WTC11 (cell line): ENCODE results near the gene ECHS1.

Experiments used
- CTCF ChIP-seq: fragments of 200-600 bp; IDR thresholded peaks from 2 replicates; pipeline ENCODE4 v1.8.0; 2022; ENCODE audit warnings: antibody characterized with exemption
- ELF4 ChIP-seq: sonication (generic); formaldehyde crosslinking; IDR thresholded peaks from 2 replicates; pipeline ENCODE4 v1.8.1; 2022; ENCODE audit warnings: low read depth, mild to moderate bottlenecking, moderate library complexity, missing genetic modification reagents
- GABPB1 ChIP-seq: sonication (generic); formaldehyde crosslinking; IDR thresholded peaks from 2 replicates; pipeline ENCODE4 v1.8.1; 2023; ENCODE audit warnings: mild to moderate bottlenecking, missing genetic modification reagents
- NFYB ChIP-seq: sonication (generic); formaldehyde crosslinking; conservative IDR thresholded peaks from 2 replicates; pipeline ENCODE4 v1.8.0; 2022; ENCODE audit warnings: low read depth, missing genetic modification reagents
- NR3C1 ChIP-seq: sonication (generic); formaldehyde crosslinking; conservative IDR thresholded peaks from 2 replicates; pipeline ENCODE4 v1.8.1; 2023; ENCODE audit warnings: low read depth, mild to moderate bottlenecking, missing genetic modification reagents
- TP53 ChIP-seq: sonication (generic); formaldehyde crosslinking; IDR thresholded peaks from 2 replicates; pipeline ENCODE4 v1.8.1; 2023; ENCODE audit warnings: mild to moderate bottlenecking, missing genetic modification reagents
- ZNF281 ChIP-seq: sonication (generic); formaldehyde crosslinking; IDR thresholded peaks from 2 replicates; pipeline ENCODE4 v1.8.0; 2023; ENCODE audit warnings: mild to moderate bottlenecking, missing genetic modification reagents
- ZNF423 ChIP-seq: fragments of 250-450 bp; sonication (Bioruptor Pico); IDR thresholded peaks from 2 replicates; pipeline ENCODE4 v2.1.2; 2022; ENCODE audit warnings: mild to moderate bottlenecking, moderate library complexity
- TF ChIP-seq, protein P1 (sequence below): sonication (generic); formaldehyde crosslinking; IDR thresholded peaks from 2 replicates; pipeline ENCODE4 v1.8.0; 2022; ENCODE audit warnings: mild to moderate bottlenecking, missing genetic modification reagents
- TF ChIP-seq, protein P2 (sequence below): fragments of 250-450 bp; sonication (Bioruptor Pico); IDR thresholded peaks from 2 replicates; pipeline ENCODE4 v2.1.2; 2022; ENCODE audit warnings: mild to moderate bottlenecking, moderate library complexity

GRCh38 chr10:133324857-133325260, 48.3 kb downstream of the ECHS1 start:
- no peak for TF ChIP-seq GABPB1 (CRISPR knock-in tag)
- no peak for TF ChIP-seq ZNF281 (CRISPR knock-in tag)
- TF ChIP-seq NR3C1 (CRISPR knock-in tag) = no peak
- no peak for TF ChIP-seq ELF4 (CRISPR knock-in tag)
- TF ChIP-seq CTCF = no peak
- TF ChIP-seq, protein P1, sequence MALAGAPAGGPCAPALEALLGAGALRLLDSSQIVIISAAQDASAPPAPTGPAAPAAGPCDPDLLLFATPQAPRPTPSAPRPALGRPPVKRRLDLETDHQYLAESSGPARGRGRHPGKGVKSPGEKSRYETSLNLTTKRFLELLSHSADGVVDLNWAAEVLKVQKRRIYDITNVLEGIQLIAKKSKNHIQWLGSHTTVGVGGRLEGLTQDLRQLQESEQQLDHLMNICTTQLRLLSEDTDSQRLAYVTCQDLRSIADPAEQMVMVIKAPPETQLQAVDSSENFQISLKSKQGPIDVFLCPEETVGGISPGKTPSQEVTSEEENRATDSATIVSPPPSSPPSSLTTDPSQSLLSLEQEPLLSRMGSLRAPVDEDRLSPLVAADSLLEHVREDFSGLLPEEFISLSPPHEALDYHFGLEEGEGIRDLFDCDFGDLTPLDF (CRISPR knock-in tag) = no peak
- no peak for TF ChIP-seq ZNF423 (CRISPR knock-in tag)
- TF ChIP-seq NFYB (CRISPR knock-in tag) = no peak
- TF ChIP-seq, protein P2, sequence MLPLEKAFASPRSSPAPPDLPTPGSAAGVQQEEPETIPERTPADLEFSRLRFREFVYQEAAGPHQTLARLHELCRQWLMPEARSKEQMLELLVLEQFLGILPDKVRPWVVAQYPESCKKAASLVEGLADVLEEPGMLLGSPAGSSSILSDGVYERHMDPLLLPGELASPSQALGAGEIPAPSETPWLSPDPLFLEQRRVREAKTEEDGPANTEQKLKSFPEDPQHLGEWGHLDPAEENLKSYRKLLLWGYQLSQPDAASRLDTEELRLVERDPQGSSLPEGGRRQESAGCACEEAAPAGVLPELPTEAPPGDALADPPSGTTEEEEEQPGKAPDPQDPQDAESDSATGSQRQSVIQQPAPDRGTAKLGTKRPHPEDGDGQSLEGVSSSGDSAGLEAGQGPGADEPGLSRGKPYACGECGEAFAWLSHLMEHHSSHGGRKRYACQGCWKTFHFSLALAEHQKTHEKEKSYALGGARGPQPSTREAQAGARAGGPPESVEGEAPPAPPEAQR (CRISPR knock-in tag) = no peak
- TF ChIP-seq TP53 (CRISPR knock-in tag) = no peak
